ENCODE results near the gene ACTR3C.

Gene ACTR3C

DNA sequence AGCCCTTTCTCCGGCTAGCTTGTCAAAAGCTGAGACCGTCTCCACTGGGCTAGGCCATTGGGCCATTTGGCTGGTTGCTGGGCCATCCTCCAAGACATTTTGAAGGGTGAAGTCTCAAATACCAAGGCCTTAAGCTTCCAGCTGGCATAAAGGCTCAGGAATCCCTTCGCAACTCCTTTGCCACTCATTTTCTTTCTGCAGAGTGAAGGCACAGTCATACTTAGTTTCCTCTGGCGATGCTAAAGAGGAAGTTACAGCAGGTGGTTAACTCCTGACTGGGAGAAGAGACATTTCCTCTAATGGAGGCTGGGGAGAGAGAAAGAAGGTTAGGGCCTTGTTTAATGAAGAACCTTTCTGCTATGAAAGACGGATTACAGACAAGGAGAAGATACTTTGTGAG lies 40.5 kb upstream of the ACTR3C start:
- H3K4me3 ChIP-seq (ENCODE audit: low read depth, low read length) = no peak overlapping the region
- TF ChIP-seq, protein P1, sequence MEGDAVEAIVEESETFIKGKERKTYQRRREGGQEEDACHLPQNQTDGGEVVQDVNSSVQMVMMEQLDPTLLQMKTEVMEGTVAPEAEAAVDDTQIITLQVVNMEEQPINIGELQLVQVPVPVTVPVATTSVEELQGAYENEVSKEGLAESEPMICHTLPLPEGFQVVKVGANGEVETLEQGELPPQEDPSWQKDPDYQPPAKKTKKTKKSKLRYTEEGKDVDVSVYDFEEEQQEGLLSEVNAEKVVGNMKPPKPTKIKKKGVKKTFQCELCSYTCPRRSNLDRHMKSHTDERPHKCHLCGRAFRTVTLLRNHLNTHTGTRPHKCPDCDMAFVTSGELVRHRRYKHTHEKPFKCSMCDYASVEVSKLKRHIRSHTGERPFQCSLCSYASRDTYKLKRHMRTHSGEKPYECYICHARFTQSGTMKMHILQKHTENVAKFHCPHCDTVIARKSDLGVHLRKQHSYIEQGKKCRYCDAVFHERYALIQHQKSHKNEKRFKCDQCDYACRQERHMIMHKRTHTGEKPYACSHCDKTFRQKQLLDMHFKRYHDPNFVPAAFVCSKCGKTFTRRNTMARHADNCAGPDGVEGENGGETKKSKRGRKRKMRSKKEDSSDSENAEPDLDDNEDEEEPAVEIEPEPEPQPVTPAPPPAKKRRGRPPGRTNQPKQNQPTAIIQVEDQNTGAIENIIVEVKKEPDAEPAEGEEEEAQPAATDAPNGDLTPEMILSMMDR (IDR thresholded peaks at IDR 0.05; ENCODE audit: insufficient read depth, low read depth, low read length, missing control alignments) = no peak
- DNase-seq (ENCODE audit: low read depth) = peak; percentile 58

DNA sequence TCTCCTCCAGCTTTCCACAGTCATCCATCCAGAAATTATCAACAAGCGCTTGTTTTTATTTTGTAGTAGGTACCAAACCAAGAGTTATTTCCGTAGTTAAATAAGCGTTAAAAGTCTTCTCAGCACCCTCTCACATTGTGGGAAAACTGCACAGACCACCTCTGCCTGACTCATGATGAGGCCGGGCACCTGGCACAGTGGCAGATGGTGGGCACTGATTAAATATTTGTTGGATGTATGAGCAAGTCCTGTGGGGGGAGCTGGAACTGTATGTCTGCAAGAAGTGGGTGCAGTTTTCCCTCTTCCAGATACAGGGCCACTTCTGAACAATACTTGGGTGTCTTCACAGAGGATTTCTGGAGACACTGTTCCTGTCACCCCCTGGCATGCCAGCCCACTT lies 40.0 kb upstream of the ACTR3C start:
- no peak for DNase-seq (ENCODE audit: low read depth)
- H3K4me3 ChIP-seq (ENCODE audit: low read depth, low read length) = no peak overlapping the region
- TF ChIP-seq, protein P1 (IDR thresholded peaks at IDR 0.05; ENCODE audit: insufficient read depth, low read depth, low read length, missing control alignments) = no peak

DNA sequence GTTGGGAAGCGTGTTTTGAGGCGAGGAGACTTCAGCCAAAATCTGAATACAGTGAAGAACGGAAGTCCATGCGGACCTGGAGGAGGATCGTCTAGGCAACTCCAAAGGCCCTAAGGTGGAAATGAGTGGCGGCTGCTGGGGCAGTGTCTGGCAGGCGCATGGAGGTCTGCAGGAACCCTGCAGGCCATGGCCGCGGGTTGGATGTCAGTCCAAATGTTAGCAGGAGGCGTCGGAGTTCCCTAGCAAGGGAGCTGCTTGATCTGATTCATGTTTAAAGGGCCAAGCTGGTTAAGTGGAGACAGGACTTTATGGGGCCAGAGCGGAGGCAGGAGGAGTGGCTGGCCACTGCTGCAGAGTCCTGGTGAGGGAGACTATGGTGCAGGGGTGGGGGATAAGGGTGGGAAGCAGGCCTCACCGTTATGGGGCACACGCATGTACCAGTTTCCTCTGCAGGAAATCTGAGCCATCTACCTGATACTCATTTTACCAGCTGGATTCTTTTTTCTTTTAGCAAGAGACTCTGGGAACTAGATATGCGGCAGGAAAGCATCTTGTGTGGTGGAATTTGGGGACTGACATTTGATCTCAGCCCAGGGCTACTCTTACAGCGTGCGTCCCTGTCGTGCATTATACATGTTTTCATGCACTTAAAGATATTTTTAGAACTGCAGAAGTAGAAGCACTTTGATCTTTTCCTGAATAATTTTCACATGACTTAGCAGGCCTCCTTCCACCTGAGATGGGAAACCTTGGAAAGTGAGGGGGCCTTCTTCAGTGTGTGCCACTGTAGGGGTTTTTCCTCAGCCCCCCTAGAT lies 38.7 kb upstream of the ACTR3C start:
- H3K4me3 ChIP-seq (ENCODE audit: low read depth, low read length) = no peak overlapping the region
- no peak for DNase-seq (ENCODE audit: low read depth)
- TF ChIP-seq, protein P1 (IDR thresholded peaks at IDR 0.05; ENCODE audit: insufficient read depth, low read depth, low read length, missing control alignments) = no peak

DNA sequence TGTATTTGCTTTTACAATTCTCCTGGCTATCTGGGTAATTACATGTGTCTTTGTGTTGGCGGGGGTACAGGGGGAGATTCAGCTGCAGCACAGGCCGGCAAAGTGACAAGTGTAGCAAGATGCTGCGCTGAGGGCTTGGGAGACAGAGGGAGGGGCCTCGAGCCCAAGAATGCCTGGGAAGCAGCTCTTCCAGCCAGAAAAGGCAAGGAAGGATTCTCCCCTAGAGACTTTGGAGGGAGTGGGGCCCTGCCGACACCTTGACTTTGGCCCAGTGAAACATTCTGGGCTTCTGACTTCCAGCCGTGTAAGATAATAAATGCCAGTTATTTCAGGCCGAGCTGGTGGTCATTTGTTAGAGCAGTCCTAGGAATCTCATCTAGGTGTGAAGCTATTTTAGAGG lies 38.1 kb upstream of the ACTR3C start:
- no peak overlapping the region for H3K4me3 ChIP-seq (ENCODE audit: low read depth, low read length)
- TF ChIP-seq, protein P1 (IDR thresholded peaks at IDR 0.05; ENCODE audit: insufficient read depth, low read depth, low read length, missing control alignments) = no peak
- no peak for DNase-seq (ENCODE audit: low read depth)

DNA sequence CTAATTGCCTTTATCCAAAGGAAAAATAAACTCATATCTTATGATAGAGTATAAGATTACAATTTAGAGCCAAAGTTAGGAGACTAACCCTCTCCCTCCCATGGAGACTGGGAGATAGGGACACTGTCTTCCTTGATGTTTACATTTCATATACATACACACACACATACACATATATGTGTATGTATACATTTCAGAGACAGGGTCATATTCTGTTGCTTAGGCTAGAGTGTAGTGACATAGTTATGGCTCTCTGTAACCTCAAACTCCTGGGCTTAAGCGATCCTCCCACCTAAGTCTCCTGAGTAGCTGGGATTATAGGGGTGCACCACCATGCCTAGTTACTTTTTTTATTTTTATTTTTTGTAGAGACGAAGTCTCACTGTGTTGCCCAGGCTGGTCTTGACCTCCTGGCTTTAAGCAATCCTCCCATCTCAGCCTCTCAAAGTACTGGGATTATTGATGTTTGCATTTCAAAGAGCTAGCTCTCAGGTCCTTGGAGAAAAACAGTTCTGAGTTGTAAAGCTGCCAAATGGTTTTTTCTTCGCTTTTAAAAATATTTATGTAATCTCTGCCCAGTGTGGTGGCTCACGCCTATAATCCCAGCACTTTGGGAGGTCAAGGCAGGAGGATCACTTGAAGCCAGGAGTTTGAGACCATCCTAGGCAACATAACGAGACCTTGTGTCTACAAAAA lies 37.2 kb upstream of the ACTR3C start:
- TF ChIP-seq, protein P1 (IDR thresholded peaks at IDR 0.05; ENCODE audit: insufficient read depth, low read depth, low read length, missing control alignments) = no peak
- DNase-seq (ENCODE audit: low read depth) = no peak
- no peak overlapping the region for H3K4me3 ChIP-seq (ENCODE audit: low read depth, low read length)

DNA sequence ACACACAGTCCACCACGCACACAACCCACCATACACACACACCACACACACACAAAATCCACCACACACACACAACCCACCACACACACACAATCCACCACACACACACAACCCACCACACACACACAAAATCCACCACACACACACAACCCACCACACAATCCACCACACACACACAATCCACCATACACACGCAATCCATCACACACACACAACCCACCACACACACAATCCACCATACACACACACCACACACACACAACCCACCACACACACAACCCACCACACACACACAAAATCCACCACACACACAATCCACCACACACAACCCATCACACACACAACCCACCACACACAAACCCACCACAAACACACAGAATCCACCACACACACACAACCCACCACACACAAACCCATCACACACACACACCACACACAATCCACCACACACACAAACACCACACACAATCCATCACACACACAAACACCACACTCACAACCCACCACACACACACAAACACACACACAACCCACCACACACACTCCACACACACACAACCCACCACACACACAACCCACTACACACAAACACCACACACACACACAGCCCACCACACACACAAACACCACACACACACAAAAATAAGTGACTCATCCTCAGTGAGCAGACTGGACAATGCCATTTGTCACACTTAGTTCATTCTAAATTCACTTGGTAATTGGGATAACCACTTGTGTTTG lies 36.4 kb upstream of the ACTR3C start:
- DNase-seq (ENCODE audit: low read depth) = no peak
- no peak overlapping the region for H3K4me3 ChIP-seq (ENCODE audit: low read depth, low read length)
- TF ChIP-seq, protein P1 (IDR thresholded peaks at IDR 0.05; ENCODE audit: insufficient read depth, low read depth, low read length, missing control alignments) = no peak
